K562 (cell line): ENCODE data around the gene CITED1. TPM values are rescaled to one million over a fixed set of nuclear protein-coding genes. Genes with fewer than 3 reads are reported as not detected.

Source experiments
- ATAC-seq: fragments of 200-7000 bp; cut with Tn5 transposase; 3 replicates; pipeline ENCODE4 v1.9.1; 2020; ENCODE audit warnings: moderate library complexity
- BruUV-seq: library from RNA; stranded (reverse); fragments of 400-500 nt; replicated peaks from 2 replicates; lab custom pipeline; 2021; lab: Mats Ljungman, UMichigan
- CTCF ChIA-PET: fragments of 300-600 bp; formaldehyde crosslinking; extraction: SDS; loops from one replicate; lab custom pipeline; 2021; ENCODE audit warnings: low intra/inter-chr PET ratio; lab: Yijun Ruan, JAX
- POLR2A ChIA-PET: fragments of 300-600, 350-650 bp; sonication (Branson Sonifier 250); formaldehyde crosslinking; extraction: SDS; loops from one replicate; lab custom pipeline; 2021; ENCODE audit warnings: antibody characterized with exemption, inconsistent platforms; lab: Yijun Ruan, JAX
- DNase-seq, 4 experiments: peaks; one replicate each; pipeline versions ENCODE4 v3.0.0 to v3.0.0-alpha.2; 2011 to 2018; ENCODE audit warnings: low spot score in 3 of 4, mixed read lengths in 3 of 4; ENCODE audit errors: extremely low read depth in 1 of 4
- FAIRE-seq: peaks from 2 replicates; lab custom pipeline; 2011; peaks lifted over from hg19 to GRCh38; lab: Jason Lieb, UNC
- H2AFZ ChIP-seq: 2 replicates; pipeline ENCODE4 v1.6.0; 2011; ENCODE audit warnings: low read depth, low read length, control low read depth, inconsistent platforms
- H3K27ac ChIP-seq: fragments of 200-600 bp; 3 replicates; pipeline ENCODE4 v1.8.0; 2011; ENCODE audit warnings: low read depth, mild to moderate bottlenecking, control low read depth, inconsistent platforms, low read length, moderate library complexity, mixed read lengths; ENCODE audit errors: extremely low read depth
- H3K27me3 ChIP-seq, 2 experiments: fragments of 300-600 bp in 1 of 2; 2 replicates in 1 of 2; 3 replicates in 1 of 2; pipeline versions ENCODE4 v1.6.0 to v1.8.0; 2011; ENCODE audit warnings: inconsistent platforms in 2 of 2, low read length in 2 of 2, mild to moderate bottlenecking in 1 of 2, mixed read lengths in 1 of 2, moderate library complexity in 1 of 2; ENCODE audit not compliant: control insufficient read depth in 2 of 2, insufficient read depth in 2 of 2
- H3K36me3 ChIP-seq: fragments of 300-600 bp; 3 replicates; pipeline ENCODE4 v1.8.0; 2011; ENCODE audit warnings: mild to moderate bottlenecking, low read length, inconsistent platforms; ENCODE audit not compliant: control insufficient read depth, insufficient read depth
- H3K4me1 ChIP-seq, 2 experiments: fragments of 200-600 bp in 1 of 2; replicated peaks in 1 of 2; 2 replicates in 1 of 2; 3 replicates in 1 of 2; pipeline versions ENCODE4 v1.5.1 to v1.8.0; 2011; ENCODE audit warnings: inconsistent platforms in 2 of 2, low read length in 2 of 2, mild to moderate bottlenecking in 1 of 2, mixed read lengths in 1 of 2, moderate library complexity in 1 of 2; ENCODE audit not compliant: control insufficient read depth in 2 of 2, insufficient read depth in 2 of 2
- H3K4me2 ChIP-seq: 2 replicates; pipeline ENCODE4 v1.6.1; 2011; ENCODE audit warnings: low read length, control low read depth, inconsistent platforms, mixed read lengths; ENCODE audit not compliant: insufficient read depth
- H3K4me3 ChIP-seq: fragments of 200-600 bp; sonication (generic), shearing (Covaris generic); 2 replicates; pipeline ENCODE4 v1.5.1; 2016; ENCODE audit warnings: control low read depth, inconsistent platforms
- H3K79me2 ChIP-seq: fragments of 200-600 bp; 3 replicates; pipeline ENCODE4 v1.8.0; 2011; ENCODE audit warnings: low read length, inconsistent platforms; ENCODE audit not compliant: control insufficient read depth, insufficient read depth
- H3K9ac ChIP-seq, 2 experiments: 2 replicates each; pipeline versions ENCODE4 v1.6.0 to v1.6.1; 2011; ENCODE audit warnings: low read depth in 2 of 2, low read length in 2 of 2, control low read depth in 1 of 2, inconsistent platforms in 1 of 2, mild to moderate bottlenecking in 1 of 2, mixed read lengths in 1 of 2; ENCODE audit not compliant: insufficient read depth in 1 of 2
- H3K9me1 ChIP-seq: one replicate; pipeline ENCODE4 v1.6.0; 2011; ENCODE audit warnings: inconsistent platforms, mild to moderate bottlenecking, low read length, moderate library complexity; ENCODE audit not compliant: control insufficient read depth, insufficient read depth
- H3K9me3 ChIP-seq: replicated peaks from 2 replicates; pipeline ENCODE4 v1.5.1; 2011; ENCODE audit warnings: low read depth, low read length, inconsistent platforms; ENCODE audit not compliant: control insufficient read depth, insufficient read depth
- H4K20me1 ChIP-seq: replicated peaks from 2 replicates; pipeline ENCODE4 v1.6.1; 2011; ENCODE audit warnings: low read length, inconsistent platforms, mixed read lengths; ENCODE audit not compliant: control insufficient read depth, insufficient read depth
- ARID3B ChIP-seq: fragments of 250-450 bp; sonication (Bioruptor Pico); IDR thresholded peaks from 2 replicates; pipeline ENCODE4 v1.4.0; 2020; ENCODE audit warnings: borderline replicate concordance
- CC2D1A ChIP-seq: fragments of 450-650 bp; IDR thresholded peaks from 2 replicates; pipeline ENCODE4 v1.6.1; 2017; ENCODE audit warnings: mild to moderate bottlenecking
- ELF4 ChIP-seq: fragments of 450-650 bp; formaldehyde crosslinking; IDR thresholded peaks from 2 replicates; pipeline ENCODE4 v1.4.0; 2022; ENCODE audit warnings: missing genetic modification characterization
- ESRRA ChIP-seq: fragments of 450-650 bp; IDR thresholded peaks from 2 replicates; pipeline ENCODE4 v1.6.1; 2014; ENCODE audit warnings: low read depth, mild to moderate bottlenecking, moderate library complexity, borderline replicate concordance
- KDM2B ChIP-seq: fragments of 250-450 bp; sonication (Bioruptor Pico); IDR thresholded peaks from 2 replicates; pipeline ENCODE4 v1.8.0; 2021; ENCODE audit warnings: mild to moderate bottlenecking, moderate library complexity
- SMARCE1 ChIP-seq: fragments of 450-650 bp; IDR thresholded peaks from 2 replicates; pipeline ENCODE4 v1.7.1; 2016; ENCODE audit warnings: mild to moderate bottlenecking
- SRSF9 ChIP-seq: fragments of 200-400 bp; formaldehyde crosslinking; IDR thresholded peaks from 2 replicates; pipeline ENCODE4 v1.6.1; 2017; ENCODE audit warnings: low read depth, low read length, borderline replicate concordance
- ZBTB17 ChIP-seq: fragments of 450-650 bp; formaldehyde crosslinking; IDR thresholded peaks from 2 replicates; pipeline ENCODE4 v1.4.0; 2020; ENCODE audit warnings: mild to moderate bottlenecking
- ZNF232 ChIP-seq: sonication (generic); formaldehyde crosslinking; IDR thresholded peaks from 2 replicates; pipeline ENCODE4 v1.8.0; 2022; ENCODE audit warnings: mild to moderate bottlenecking, missing genetic modification reagents
- ZNF282 ChIP-seq: sonication (generic); formaldehyde crosslinking; IDR thresholded peaks from 2 replicates; pipeline ENCODE4 v1.8.1; 2023; ENCODE audit warnings: missing genetic modification reagents
- ZNF785 ChIP-seq: fragments of 250-450 bp; sonication (Bioruptor Pico); IDR thresholded peaks from 2 replicates; pipeline ENCODE4 v1.4.0; 2020; ENCODE audit warnings: mild to moderate bottlenecking
- WGBS: fragments of 100-300 bp; shearing (Covaris generic); methylation state at CpG from one replicate; pipeline ENCODE4 v1.1.6; 2016; ENCODE audit warnings: low coverage, mixed read lengths; ENCODE audit not compliant: insufficient coverage; ENCODE audit errors: missing lambda C conversion rate; 5-methylcytosine and 5-hydroxymethylcytosine counted together
- in situ Hi-C: fragments of 300-500 bp; cut with MboI; formaldehyde crosslinking; loops from 4 replicates; pipeline ENCODE4 v1.15.0; 2018; ENCODE audit warnings: inconsistent platforms, mixed read lengths
- intact Hi-C: fragments of 100-400 bp; cut with micrococcal nuclease; formaldehyde crosslinking; loops from 2 replicates; pipeline ENCODE4 v1.14.2; 2022
- polyA plus RNA-seq, 8 experiments: library from polyadenylated mRNA; depleted of rRNA in 4 of 8; stranded (reverse) in 5 of 8; unstranded in 3 of 8; fragments of >200 nt; fragmentation: Nextera tagmentation in 2 of 8; fragmentation: Illumina TruSeq in 1 of 8; extraction: Ambion mirVana in 2 of 8; extraction: Trizol in 1 of 8; gene quantifications; 2 replicates each; pipeline versions ENCODE4 v1.2.1 to v1.2.3, GENCODE V29; 2011 to 2014; ENCODE audit warnings: inconsistent platforms in 1 of 8, missing spikeins in 1 of 8
- total RNA-seq, 7 experiments: library from RNA; depleted of rRNA in 6 of 7; stranded (reverse); fragments of >200 nt in 6 of 7; fragmentation: Illumina TruSeq in 2 of 7; extraction: Trizol in 2 of 7; gene quantifications; 2 replicates each; pipeline versions ENCODE4 v1.2.1 to v1.2.3, GENCODE V29; 2011 to 2021; ENCODE audit warnings: low replicate concordance in 1 of 7
- TF ChIP-seq, protein P1 (sequence below): IDR thresholded peaks from 3 replicates; pipeline ENCODE4 v1.6.1; 2011; ENCODE audit warnings: borderline replicate concordance, mild to moderate bottlenecking, moderate library complexity; ENCODE audit not compliant: insufficient read length; ENCODE audit errors: extremely low read depth

CITED1 gene
- total and polyA plus RNA-seq, 9 of the 15 experiments (the other 6 are each of a cell fraction or from before 2014, with no cell fraction given) = 0.56 to 5.8 (median 4.2) TPM

DNA sequence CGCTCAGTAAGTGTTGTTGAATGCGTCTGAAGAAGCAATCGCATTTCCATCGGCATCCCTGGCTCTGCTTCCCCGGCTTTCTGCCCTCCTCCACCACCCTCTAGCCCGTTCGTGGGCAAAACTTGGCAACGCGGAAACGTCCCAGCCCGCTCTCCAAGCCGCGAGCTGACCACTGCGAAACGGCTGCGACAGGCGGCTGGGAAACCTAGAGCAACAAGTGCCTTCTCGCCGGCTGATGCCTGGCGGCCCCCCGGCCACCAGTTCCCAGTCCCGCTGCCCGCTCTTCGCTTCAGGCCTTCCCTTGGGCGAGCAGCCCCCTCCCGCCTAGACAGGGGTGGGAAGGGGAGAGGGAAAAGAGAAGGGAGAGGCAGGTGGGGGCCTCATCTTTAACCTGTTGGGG is 837 bp downstream of the CITED1 start:
- no peak for ATAC-seq
- H3K36me3 ChIP-seq = no peaks in the 10 kb centered on the region
- in situ Hi-C loops = loop anchor here (25.0 kb wide), 1 partner anchor 232 kb away; no protein-coding TSS in a partner anchor
- POLR2A ChIA-PET = no interaction called here
- no peaks in the 10 kb centered on the region; the same call in 1 of the 2 replicates for H4K20me1 ChIP-seq
- H3K9me3 ChIP-seq = no peaks in the 10 kb centered on the region
- H2AFZ ChIP-seq = no peak overlapping the region
- CTCF ChIA-PET = no interaction called here
- no peak overlapping the region for H3K4me2 ChIP-seq
- BruUV-seq = no TSS peak
- TF ChIP-seq ZBTB17 (CRISPR knock-in tag) (no peak), SRSF9 (no peak), ZNF785 (CRISPR knock-in tag) (no peak), ESRRA (no peak)
- TF ChIP-seq, all 486 proteins: peak for 0
- Histone ChIP-seq H3K79me2 (no peaks in the 10 kb centered on the region), H3K9me1 (no peaks in the 10 kb centered on the region), H3K9ac (no peak overlapping the region), H3K27me3 (peaks cover 0 to 19% of the 10 kb centered on the region in 2 experiments; a peak in 1 of 5 replicates), H3K4me3 (no peak overlapping the region), H3K27ac (no peak overlapping the region), H3K4me1 (peaks cover 2 to 34% of the 10 kb centered on the region in 2 experiments; a peak in 3 of 5 replicates)
- intact Hi-C loops = no loop called here
- WGBS = 63% methylated on average over 7 of the region's 26 CpGs
- DNase-seq = no peak
- no peak for FAIRE-seq

- in situ Hi-C loops (loop anchor here (25.0 kb wide), 1 partner anchor 236 kb away; no protein-coding TSS in a partner anchor), intact Hi-C loops (no loop called here)
- H3K36me3 ChIP-seq = no peaks in the 10 kb centered on the region
- H3K9ac ChIP-seq = no peak overlapping the region
- POLR2A ChIA-PET = no interaction called here
- H3K79me2 ChIP-seq = no peaks in the 10 kb centered on the region
- no peak overlapping the region for H3K27ac ChIP-seq
- H4K20me1 ChIP-seq = no peaks in the 10 kb centered on the region; the same call in 1 of the 2 replicates
- no peak overlapping the region for H2AFZ ChIP-seq
- FAIRE-seq = no peak
- CTCF ChIA-PET = no interaction called here
- 63% methylated on average over 5 of the region's 9 CpGs for WGBS
- H3K4me2 ChIP-seq = no peak overlapping the region
- no TSS peak for BruUV-seq
- peaks cover 0 to 19% of the 10 kb centered on the region in 2 experiments; a peak in 2 of 5 replicates for H3K4me1 ChIP-seq
- no peak for DNase-seq
- H3K27me3 ChIP-seq = peaks cover 0 to 16% of the 10 kb centered on the region in 2 experiments; a peak in 1 of 5 replicates
- TF ChIP-seq ELF4 = no peak
- no peak for TF ChIP-seq ZNF282 (CRISPR knock-in tag)
- no peak for TF ChIP-seq CC2D1A
- no peak for TF ChIP-seq ZNF232
- TF ChIP-seq, protein P1, sequence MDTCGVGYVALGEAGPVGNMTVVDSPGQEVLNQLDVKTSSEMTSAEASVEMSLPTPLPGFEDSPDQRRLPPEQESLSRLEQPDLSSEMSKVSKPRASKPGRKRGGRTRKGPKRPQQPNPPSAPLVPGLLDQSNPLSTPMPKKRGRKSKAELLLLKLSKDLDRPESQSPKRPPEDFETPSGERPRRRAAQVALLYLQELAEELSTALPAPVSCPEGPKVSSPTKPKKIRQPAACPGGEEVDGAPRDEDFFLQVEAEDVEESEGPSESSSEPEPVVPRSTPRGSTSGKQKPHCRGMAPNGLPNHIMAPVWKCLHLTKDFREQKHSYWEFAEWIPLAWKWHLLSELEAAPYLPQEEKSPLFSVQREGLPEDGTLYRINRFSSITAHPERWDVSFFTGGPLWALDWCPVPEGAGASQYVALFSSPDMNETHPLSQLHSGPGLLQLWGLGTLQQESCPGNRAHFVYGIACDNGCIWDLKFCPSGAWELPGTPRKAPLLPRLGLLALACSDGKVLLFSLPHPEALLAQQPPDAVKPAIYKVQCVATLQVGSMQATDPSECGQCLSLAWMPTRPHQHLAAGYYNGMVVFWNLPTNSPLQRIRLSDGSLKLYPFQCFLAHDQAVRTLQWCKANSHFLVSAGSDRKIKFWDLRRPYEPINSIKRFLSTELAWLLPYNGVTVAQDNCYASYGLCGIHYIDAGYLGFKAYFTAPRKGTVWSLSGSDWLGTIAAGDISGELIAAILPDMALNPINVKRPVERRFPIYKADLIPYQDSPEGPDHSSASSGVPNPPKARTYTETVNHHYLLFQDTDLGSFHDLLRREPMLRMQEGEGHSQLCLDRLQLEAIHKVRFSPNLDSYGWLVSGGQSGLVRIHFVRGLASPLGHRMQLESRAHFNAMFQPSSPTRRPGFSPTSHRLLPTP = no peak
- no peak for TF ChIP-seq ARID3B (CRISPR knock-in tag)
- TF ChIP-seq KDM2B (CRISPR knock-in tag) = no peak
- no peak for TF ChIP-seq SMARCE1
- TF ChIP-seq, all 486 proteins: peak for 0
- Histone ChIP-seq H3K9me3 (no peaks in the 10 kb centered on the region), H3K4me3 (no peak overlapping the region), H3K9me1 (no peaks in the 10 kb centered on the region)
- ATAC-seq = no peak
Observed at GRCh38 chrX:72301781-72302180, 3.9 kb downstream of the CITED1 start.
